ENCODE results near the gene PITPNM1.
"Not testable (repeated sequence)": the region's sequence is repeated elsewhere in the genome, so short reads cannot be mapped to it uniquely, and the experiment has no call there.

The PITPNM1 gene

DNA sequence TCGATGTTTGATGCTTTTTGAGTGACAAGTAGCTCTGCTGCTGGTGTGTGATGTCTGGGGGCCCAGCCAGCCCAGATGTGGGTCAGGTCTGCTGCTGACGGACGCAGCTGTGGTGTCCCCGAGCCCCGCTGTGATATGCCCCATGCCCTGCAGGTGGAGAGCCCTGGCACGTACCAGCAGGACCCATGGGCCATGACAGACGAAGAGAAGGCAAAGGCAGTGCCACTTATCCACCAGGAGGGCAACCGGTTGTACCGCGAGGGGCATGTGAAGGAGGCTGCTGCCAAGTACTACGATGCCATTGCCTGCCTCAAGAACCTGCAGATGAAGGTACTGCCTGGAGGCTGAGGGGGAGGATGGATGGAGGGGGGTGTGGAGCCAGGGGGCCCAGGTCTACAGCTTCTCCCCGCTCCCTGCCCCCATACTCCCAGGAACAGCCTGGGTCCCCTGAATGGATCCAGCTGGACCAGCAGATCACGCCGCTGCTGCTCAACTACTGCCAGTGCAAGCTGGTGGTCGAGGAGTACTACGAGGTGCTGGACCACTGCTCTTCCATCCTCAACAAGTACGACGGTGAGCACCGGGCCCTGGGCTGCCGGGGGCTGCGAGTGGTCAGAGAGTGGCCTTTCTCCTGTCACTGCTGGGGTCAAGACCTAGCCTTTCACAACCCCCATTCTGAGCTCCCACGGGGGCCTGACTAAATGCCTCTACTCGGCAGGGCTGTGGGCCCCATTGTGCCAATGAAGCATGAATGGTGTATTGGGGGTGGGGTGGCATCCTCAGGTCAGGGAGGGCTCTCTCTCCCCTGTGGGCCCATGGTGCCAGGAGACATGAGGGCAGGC, 15.1 kb downstream of the PITPNM1 start:
- DNase-seq (ENCODE audit: low read depth): no peak

DNA sequence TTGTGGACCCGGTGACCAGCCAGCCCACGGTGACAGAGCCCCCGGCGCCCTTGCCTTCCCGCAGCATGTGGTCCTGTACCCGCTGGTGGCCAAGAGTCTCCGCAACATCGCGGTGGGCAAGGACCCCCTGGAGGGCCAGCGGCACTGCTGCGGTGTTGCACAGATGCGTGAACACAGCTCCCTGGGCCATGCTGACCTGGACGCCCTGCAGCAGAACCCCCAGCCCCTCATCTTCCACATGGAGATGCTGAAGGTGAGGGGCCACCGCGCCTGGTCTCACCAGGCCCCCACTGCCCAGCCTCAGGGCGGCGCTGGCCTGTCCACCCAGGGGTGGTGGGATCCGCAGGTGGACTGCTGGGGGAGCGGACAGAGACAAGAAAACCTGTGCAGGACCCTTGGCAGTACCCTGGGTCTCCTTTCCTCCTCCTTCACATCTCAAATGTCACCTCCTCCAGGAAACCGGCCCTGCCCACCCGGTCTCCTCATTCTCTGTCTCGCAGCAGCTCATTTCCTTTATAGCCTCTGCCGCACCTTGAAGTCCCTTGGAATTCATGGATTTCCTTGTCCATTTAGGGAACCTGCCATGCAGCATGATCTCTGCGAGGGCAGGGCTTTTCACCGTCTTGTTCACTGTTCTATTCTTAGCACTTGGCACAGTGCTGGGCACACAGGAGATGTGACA, 15.8 kb downstream of the PITPNM1 start:
- no peak for DNase-seq (ENCODE audit: low read depth)

GRCh38 chr11:67486481-67487195, 18.5 kb downstream of the PITPNM1 start:
- no peak for DNase-seq (ENCODE audit: low read depth)

DNA sequence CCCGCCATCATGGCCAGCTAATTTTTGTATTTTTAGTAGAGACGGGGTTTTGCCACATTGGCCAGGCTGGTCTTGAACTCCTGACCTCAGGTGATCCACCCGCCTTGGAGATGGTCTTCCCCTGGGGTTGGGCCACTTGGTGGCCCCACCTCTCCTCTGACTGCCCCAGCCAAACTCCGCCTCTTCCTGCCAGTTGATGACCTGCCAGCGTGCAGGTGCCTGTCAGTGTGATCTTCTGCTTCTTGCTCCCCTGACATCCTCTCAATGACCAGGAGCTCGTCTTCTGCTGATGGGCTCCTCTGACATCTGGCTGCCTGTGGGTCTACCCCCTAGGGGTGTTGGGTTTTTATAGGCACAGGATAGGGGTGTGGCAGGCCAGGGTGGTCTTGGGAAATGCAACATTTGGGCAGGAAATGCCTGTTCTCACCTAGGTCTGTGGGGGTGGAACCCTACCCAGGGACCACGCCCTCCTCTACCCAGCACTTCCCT, 19.2 kb downstream of the PITPNM1 start:
- DNase-seq (ENCODE audit: low read depth): not testable (repeated sequence)

- no peak for DNase-seq (ENCODE audit: low read depth)
These were observed 20.3 kb downstream of the PITPNM1 start for GRCh38 chr11:67484847-67485311.

DNA sequence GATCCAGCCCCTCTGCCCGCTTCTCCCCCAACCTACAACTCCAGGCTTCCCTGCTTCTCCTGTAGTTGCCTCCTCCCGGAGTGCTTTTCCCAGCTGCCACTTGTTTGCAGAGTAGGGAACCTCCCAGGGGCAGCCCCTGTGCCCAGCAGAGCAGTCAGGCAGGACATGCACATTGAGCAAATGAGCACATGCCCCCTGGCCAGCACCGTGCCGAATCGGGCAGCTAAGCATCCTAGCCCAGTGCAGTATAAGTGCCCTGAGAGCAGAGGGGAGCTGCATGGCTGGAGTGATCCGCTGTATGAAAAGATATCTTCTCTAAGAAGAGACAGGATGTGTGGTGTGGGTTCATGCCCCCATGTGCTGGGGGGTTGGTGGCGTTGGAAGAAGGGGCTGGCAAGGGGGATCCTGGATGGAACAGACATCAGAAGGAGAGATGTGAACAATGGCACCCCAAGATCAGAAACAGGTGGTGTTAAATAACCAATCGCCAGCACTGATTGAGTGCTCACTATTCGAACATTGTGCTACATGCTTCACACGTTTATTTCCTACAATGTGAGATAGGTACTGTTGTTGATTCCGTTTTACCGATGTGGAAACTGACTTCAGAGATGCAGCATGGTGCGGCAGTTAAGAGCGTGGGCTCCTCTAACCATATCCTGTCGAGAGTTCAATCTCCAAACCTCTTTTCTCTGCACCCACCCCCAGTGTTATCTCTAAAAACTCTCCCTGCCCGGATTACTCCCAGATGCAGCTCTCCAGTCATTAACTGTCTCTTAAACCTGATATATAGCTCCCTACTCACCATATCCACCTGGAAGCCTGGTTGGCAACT, 21.1 kb downstream of the PITPNM1 start:
- DNase-seq (ENCODE audit: low read depth): no peak

DNA sequence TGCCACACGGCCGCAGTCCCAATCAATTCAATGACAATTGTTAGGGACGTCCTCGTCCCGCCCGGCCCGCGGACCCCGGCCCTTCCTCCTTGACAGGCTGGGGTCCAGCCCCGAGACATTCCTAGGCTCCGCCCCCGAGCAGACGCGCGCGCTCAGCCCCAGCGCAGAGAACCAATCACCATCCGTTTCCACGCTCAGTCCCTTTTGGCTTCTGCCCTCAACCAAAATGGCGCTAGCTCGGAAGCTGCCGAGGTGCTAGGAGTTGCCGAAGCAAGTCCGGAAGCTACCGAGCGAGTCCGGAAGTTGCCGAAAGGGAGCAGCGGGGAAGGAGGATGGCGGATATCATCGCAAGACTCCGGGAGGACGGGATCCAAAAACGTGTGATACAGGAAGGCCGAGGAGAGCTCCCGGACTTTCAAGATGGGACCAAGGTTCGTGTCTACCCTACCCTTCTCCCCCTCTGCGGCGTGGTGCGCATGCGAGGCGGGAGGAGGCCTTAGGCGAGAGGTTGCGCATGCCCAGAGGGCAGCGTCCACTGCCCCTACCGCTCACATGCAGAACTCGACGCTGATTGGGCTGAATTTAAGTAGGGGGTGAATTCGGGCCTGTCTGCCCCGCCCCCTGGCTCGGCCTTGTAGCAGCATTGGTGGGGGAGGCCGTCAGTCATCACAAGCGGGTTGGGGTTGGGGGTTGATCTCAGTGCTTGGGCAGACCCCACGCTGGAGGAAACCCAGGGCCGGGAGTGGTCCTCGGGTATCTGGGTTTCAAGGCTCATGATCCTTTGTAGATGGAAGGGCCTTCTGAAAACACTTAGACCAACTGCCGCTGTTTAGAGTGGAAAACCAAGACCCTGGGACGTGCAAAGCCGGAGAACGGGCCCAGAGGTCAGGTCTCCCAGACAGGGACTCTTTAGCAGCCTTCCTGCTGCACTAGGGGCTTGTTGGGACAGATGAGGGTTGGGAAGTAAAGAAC, 22.1 kb downstream of the PITPNM1 start, which contains the start of gene AIP:
AIP (plus strand) TSS at position 200 of the 972 bp plus-strand sequence; CDS start at position 333, 133 bp downstream.
- peak; percentile 97 for DNase-seq (ENCODE audit: low read depth)

GRCh38 chr11:67482275-67482826, 22.8 kb downstream of the PITPNM1 start:
- DNase-seq (ENCODE audit: low read depth): no peak

GRCh38 chr11:67477344-67478050, 27.7 kb downstream of the PITPNM1 start:
- not testable (repeated sequence) for DNase-seq (ENCODE audit: low read depth)

- DNase-seq (ENCODE audit: low read depth): not testable (repeated sequence)
These were observed 28.5 kb downstream of the PITPNM1 start for GRCh38 chr11:67476692-67477091.

DNA sequence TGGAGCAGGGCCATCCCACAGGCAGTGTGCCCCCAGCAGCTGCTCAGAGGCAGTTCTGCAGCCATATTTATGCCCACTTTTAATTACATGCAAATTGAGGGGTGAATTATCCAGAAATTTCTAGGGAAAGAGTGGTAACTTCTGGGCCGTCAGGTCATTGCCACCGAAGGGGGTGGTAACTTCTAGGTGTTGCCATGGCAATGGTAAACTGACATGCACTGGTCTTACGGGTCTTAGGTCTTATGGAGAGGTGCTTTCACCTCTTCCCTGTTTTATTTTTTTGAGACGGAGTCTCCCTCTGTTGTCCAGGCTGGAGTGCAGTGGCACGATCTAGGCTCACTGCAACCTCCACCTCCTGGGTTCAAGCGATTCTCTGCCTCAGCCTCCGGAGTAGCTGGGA, 32.3 kb downstream of the PITPNM1 start:
- DNase-seq (ENCODE audit: low read depth): no peak

GRCh38 chr11:67470337-67471002, 34.7 kb downstream of the PITPNM1 start:
- DNase-seq (ENCODE audit: low read depth): no peak

GRCh38 chr11:67469508-67469811, 35.7 kb downstream of the PITPNM1 start:
- no peak for DNase-seq (ENCODE audit: low read depth)

- DNase-seq (ENCODE audit: low read depth): peak; percentile 90
These were observed 36.2 kb downstream of the PITPNM1 start, which contains the start of gene TMEM134 for GRCh38 chr11:67468759-67469507. Gene TMEM134, minus strand, starts transcription at chr11:67469251. Its CDS starts 59 bp downstream, at chr11:67469192.

- DNase-seq (ENCODE audit: low read depth): no peak
These were observed 36.8 kb downstream of the PITPNM1 start for GRCh38 chr11:67468456-67468758.

- no peak for DNase-seq (ENCODE audit: low read depth)
These were observed 37.1 kb downstream of the PITPNM1 start for GRCh38 chr11:67468056-67468455.

- DNase-seq (ENCODE audit: low read depth): no peak
These were observed 38.0 kb downstream of the PITPNM1 start for GRCh38 chr11:67466962-67467771.

Measured in T follicular helper cell (primary cell).